ENCODE results near the gene GPR157. TPM values are rescaled to one million over a fixed set of nuclear protein-coding genes. Genes with fewer than 3 reads are reported as not detected.

GPR157 gene
- total and polyA plus RNA-seq, 10 of the 15 experiments (the other 5 are each of a cell fraction or from before 2014, with no cell fraction given): 0.66 to 15.9 (median 3.1) TPM

DNA sequence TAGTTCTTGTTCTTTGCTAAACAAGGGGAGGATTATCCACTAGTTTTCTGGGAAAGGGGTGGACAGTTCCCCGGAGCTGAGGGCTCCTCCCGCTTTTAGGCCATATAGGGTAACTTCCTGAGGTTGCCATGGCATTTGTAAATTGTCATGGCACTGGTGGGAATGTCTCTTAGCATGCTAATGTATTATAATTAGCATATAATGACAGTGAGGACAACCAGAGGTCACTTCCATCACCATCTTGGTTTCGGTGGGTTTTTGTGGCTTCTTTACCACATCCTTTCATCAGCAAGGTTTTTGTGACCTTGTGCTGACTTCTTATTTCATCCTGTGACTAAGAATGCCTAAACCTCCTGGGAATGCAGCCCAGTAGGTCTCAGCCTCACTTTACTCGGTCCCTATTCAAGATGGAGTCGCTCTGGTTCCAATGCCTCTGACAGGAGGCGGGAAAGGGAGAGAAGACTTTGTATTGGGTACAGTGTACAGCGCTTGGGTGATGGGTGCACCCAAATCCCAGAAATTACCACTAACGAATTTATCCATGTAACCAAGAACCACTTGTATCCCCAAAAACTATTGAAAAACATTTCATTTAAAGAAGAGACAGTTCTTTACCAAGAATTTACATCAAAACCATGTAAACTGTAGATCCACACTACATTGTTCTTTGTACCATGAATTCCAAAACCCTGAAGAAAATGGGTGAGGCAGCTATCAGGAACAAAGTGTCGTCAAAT is 50.7 kb downstream of the GPR157 start (continued):
- no peak for TF ChIP-seq GABPA (IDR thresholded peaks at IDR 0.05; ENCODE audit: low read depth)
- no peak for TF ChIP-seq PAX8 (IDR thresholded peaks at IDR 0.05)
- TF ChIP-seq TCF7 (IDR thresholded peaks at IDR 0.05; ENCODE audit: borderline replicate concordance): 0 out of 2 replicates have a peak, but pooled peaks have one; percentile 38
- TF ChIP-seq HDGF (IDR thresholded peaks at IDR 0.05): no peak
- peak; percentile 92 for TF ChIP-seq BCL11A (IDR thresholded peaks at IDR 0.05; ENCODE audit: low read depth, low read length)
- TF ChIP-seq, protein P1, sequence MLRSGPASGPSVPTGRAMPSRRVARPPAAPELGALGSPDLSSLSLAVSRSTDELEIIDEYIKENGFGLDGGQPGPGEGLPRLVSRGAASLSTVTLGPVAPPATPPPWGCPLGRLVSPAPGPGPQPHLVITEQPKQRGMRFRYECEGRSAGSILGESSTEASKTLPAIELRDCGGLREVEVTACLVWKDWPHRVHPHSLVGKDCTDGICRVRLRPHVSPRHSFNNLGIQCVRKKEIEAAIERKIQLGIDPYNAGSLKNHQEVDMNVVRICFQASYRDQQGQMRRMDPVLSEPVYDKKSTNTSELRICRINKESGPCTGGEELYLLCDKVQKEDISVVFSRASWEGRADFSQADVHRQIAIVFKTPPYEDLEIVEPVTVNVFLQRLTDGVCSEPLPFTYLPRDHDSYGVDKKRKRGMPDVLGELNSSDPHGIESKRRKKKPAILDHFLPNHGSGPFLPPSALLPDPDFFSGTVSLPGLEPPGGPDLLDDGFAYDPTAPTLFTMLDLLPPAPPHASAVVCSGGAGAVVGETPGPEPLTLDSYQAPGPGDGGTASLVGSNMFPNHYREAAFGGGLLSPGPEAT (IDR thresholded peaks at IDR 0.05; ENCODE audit: low read depth): peak; percentile 82
- no peak for TF ChIP-seq ZSCAN29 (IDR thresholded peaks at IDR 0.05)
- no peak for TF ChIP-seq NFYA (IDR thresholded peaks at IDR 0.05; ENCODE audit: borderline replicate concordance, low read depth, low read length)
- no peak for TF ChIP-seq RB1 (IDR thresholded peaks at IDR 0.05; ENCODE audit: borderline replicate concordance)
- peak; percentile 83 to 99 for TF ChIP-seq SRF (IDR thresholded peaks at IDR 0.05; ENCODE audit: low read depth in 2 of 2, low read length in 2 of 2)
- no peak for TF ChIP-seq FOS (IDR thresholded peaks at IDR 0.05; ENCODE audit: borderline replicate concordance, extremely low read depth, insufficient read length)
- peak; percentile 87 for TF ChIP-seq DPF2 (IDR thresholded peaks at IDR 0.05)
- peak; percentile 89 for TF ChIP-seq YY1 (IDR thresholded peaks at IDR 0.05; ENCODE audit: low read depth, low read length)
- no peak for TF ChIP-seq YBX1 (IDR thresholded peaks at IDR 0.05)
- no peak for TF ChIP-seq RCOR1 (conservative IDR thresholded peaks at IDR 0.05; ENCODE audit: low read depth, low read length)
- TF ChIP-seq IRF5 (IDR thresholded peaks at IDR 0.05; ENCODE audit: borderline replicate concordance): no peak
- TF ChIP-seq HDAC6 (IDR thresholded peaks at IDR 0.05; ENCODE audit: unreplicated experiment): no peak
- peak; percentile 56; the same call in 1 of the 2 replicates for TF ChIP-seq STAT3 (IDR thresholded peaks at IDR 0.05; ENCODE audit: low read depth, low read length)
- peak; percentile 93 for TF ChIP-seq EED (IDR thresholded peaks at IDR 0.05; ENCODE audit: low read depth)
- TF ChIP-seq LARP7 (IDR thresholded peaks at IDR 0.05): no peak
- peak; percentile 98 for TF ChIP-seq NR2F1 (conservative IDR thresholded peaks at IDR 0.05)
- no peak for TF ChIP-seq RAD21 (IDR thresholded peaks at IDR 0.05; ENCODE audit: insufficient read depth, low read depth, low read length)
- peak; percentile 98 for TF ChIP-seq ZBTB4 (CRISPR knock-in tag; IDR thresholded peaks at IDR 0.05)
- no peak for TF ChIP-seq ZNF207 (IDR thresholded peaks at IDR 0.05; ENCODE audit: borderline replicate concordance)
- peak; percentile 71 for TF ChIP-seq PKNOX1 (IDR thresholded peaks at IDR 0.05)
- peak; percentile 39; the same call in 1 of the 2 replicates for TF ChIP-seq BACH1 (IDR thresholded peaks at IDR 0.05; ENCODE audit: borderline replicate concordance)
